Coronary artery (tissue), 2 donors: ENCODE data around the gene KIAA1671.

ENCODE experiments used
- DNase-seq: peaks from one replicate; pipeline ENCODE4 v3.0.0-alpha.2; 2017; ENCODE audit warnings: low spot score
- H3K27ac ChIP-seq, 2 donors: fragments of 200-600 bp; sonication (generic); one replicate each; pipeline ENCODE4 v1.5.1; 2016 to 2019
- H3K4me3 ChIP-seq: fragments of 200-600 bp; sonication (generic); 2 replicates; pipeline ENCODE4 v1.5.1; 2016; ENCODE audit warnings: mild to moderate bottlenecking, moderate library complexity
- CTCF ChIP-seq: fragments of 200-600 bp; sonication (generic); IDR thresholded peaks from one replicate; pipeline ENCODE4 v1.5.1; 2019; ENCODE audit warnings: antibody characterized with exemption

The KIAA1671 gene

GRCh38 chr22:25084405-25085107, 132.0 kb downstream of the KIAA1671 start:
- Histone ChIP-seq H3K4me3 (no peak overlapping the region), H3K27ac (peak overlapping the region; percentile 46 to 90)
- no peak for DNase-seq
- TF ChIP-seq CTCF: no peak

GRCh38 chr22:25085156-25085555, 132.6 kb downstream of the KIAA1671 start:
- H3K4me3 ChIP-seq: no peak overlapping the region
- no peak for TF ChIP-seq CTCF
- peak overlapping the region; percentile 46 to 90 for H3K27ac ChIP-seq
- no peak for DNase-seq

- no peak for TF ChIP-seq CTCF
- H3K27ac ChIP-seq: peak overlapping the region; percentile 46 to 90
- H3K4me3 ChIP-seq: peak overlapping the region; percentile 32
- DNase-seq: peak; percentile 90
These were observed 133.7 kb downstream of the KIAA1671 start for GRCh38 chr22:25085930-25086901.

GRCh38 chr22:25086902-25087282, 134.4 kb downstream of the KIAA1671 start:
- no peak for DNase-seq

GRCh38 chr22:25090225-25090890, 137.8 kb downstream of the KIAA1671 start:
- no peak for TF ChIP-seq CTCF
- Histone ChIP-seq H3K4me3 (peak overlapping the region; percentile 3), H3K27ac (peak overlapping the region; percentile 46 to 77)
- no peak for DNase-seq

More at GRCh38 chr22:25086902-25087282, 134.4 kb downstream of the KIAA1671 start:
- H3K4me3 ChIP-seq: no peak overlapping the region
- peak overlapping the region; percentile 46 to 90 for H3K27ac ChIP-seq
- TF ChIP-seq CTCF: no peak

GRCh38 chr22:25091458-25091857, 138.9 kb downstream of the KIAA1671 start:
- TF ChIP-seq CTCF: no peak
- peak overlapping the region in 1 of 2 donors; percentile 4 for H3K27ac ChIP-seq
- DNase-seq: no peak
- H3K4me3 ChIP-seq: no peak overlapping the region
